HG02588 (cell line): ENCODE results near the gene G6PC1.

Experiments used
- ATAC-seq: cut with Tn5 transposase; IDR thresholded peaks from one replicate; pipeline ENCODE4 v1.9.1; 2021; ENCODE audit warnings: mild to moderate bottlenecking, moderate library complexity; ENCODE audit not compliant: unreplicated experiment

G6PC1 gene

DNA sequence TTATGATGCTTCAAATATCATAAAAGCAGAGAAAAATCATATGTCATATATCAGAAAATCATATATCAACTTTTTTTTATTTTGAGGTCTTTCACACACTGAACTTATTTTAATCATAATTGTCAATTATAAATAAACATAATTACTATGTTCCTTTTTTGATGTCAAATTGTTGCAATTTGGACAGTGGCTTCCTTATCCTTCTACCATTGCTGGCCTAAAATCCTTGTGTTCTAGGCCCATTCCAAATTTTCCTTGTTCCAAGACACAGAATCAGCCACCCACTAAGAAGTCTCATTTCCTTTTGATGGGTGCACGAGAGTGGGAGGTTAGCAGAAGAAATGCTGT, 28.9 kb downstream of the G6PC1 start:
- ATAC-seq, result no peak

DNA sequence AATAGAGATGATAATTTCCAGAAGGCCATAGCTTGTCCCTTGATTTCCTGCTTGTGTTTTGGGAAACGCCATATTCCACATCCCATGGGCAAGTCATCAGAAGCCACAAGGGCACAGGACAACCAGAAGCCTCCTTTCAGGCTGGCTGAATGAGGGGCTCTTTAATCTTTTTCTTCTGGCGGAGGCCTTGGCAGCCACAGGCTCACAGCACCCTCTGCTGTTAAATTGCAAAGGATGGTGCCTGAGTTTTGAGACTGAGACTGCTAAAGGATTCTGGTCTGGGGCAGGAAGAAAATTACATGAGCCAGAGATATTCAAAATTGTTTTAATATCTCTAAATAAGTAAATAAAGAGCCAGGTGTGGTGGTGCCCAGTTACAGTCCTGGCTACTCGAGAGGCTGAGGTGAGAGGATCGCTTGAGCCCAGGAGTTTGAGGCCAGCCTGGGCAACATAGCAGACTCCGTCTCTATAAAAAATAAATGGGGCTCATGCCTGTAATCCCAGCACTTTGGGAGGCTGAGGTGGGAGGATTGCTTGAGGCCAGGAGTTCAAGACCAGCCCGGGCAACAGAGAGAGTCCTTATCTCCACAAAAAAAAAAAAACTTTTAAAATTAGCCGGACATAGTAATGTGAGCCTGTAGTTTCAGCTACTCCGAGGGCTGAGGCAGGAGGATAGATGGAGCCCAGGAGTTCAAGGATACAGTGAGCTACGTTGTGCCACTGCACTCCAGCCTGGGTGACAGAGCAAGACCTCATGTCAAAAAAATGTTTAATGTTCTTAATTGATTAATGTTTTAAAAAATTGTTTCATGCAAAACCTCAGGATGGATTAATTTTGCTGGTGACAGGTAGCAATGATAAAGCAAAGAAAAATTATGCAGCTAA, 37.4 kb downstream of the G6PC1 start:
- ATAC-seq, result no peak

DNA sequence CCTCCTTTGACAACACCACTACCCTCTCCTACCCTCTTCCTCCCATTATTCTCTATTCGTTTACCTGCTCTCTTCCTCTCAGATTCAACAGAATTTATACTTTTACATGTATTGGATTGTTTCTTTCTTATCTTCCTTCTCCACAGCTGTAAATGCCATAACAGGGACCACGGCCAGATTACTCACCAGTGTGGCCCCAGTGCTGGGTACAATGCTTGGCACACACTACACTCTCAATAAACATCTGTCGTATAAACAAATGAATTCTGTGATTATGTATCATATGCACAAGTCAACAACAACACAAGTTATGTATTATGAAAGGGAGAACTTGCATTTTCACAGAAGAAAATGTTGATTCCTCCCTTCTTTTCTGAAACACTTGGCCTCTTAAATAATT, 43.6 kb downstream of the G6PC1 start:
- ATAC-seq, result no peak

DNA sequence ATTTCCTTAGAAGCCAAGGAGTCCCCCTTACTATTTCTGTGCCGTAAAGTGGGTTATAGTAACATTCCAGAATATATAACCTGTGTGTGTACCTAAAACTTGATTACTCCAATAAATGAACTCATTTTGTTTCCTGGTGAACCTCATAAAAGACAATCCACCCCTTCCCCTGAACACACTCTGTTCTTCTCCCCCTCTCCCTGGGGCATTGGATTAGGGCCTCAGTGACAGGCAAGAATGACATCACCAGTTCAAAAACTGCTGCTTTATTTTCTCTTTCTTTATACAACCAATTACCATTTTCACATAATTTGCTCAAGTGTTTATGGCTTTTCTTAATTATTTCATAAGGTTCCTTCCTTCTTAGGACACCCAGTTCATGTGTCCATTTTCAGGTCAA, 46.2 kb downstream of the G6PC1 start:
- ATAC-seq, result no peak

DNA sequence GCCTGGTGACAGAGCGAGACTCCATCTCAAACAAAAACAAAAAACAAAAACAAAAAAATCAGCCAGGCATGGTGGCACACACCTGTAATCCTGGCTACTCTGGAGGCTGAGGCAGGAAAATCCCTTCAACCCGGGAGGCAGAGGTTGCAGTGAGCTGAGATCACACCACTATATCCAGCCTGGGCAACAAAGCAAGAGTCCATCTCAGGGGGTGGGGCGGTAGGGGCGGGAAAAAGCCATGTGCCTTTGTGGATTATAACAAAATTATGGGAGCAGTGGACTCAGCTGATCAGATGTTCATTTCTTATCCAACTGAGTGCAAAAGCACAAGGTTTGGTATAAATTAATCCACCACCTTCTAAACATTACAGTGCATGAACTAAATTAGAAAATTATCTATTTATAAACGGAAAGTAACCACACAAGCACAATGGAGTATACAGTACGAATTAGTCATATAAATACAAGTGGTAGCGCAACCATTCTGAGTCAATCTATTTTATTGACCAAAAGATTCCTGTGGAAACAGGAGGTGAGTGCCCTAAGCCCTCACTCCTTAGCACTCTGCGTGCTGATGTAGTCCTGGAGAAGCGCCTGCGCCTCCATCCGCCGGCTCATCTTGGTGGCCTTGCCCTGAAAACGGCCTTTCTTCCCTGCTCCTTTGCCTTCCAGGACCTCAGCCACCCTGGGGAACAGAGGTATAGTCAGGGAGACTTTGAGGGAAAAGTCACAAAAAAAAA, 49.6 kb downstream of the G6PC1 start:
- ATAC-seq, result no peak
